ENCODE measurements around the gene ANKHD1.

GRCh38 chr5:140540227-140540626 lies 138.6 kb downstream of the ANKHD1 start:
- TF ChIP-seq CTCF (IDR thresholded peaks at IDR 0.05): no peak
- no peak for TF ChIP-seq POLR2A (IDR thresholded peaks at IDR 0.05)
